Suprapubic skin (tissue), 4 donors: ENCODE measurements around the gene ACTR6. TPM values are rescaled to one million over a fixed set of nuclear protein-coding genes. Genes with fewer than 3 reads are reported as not detected.
A peak's percentile ranks its signal among the peaks of the same experiment; 100 is the strongest.

Experiments used
- DNase-seq, 2 donors: peaks; one replicate each; pipeline ENCODE4 v3.0.0-alpha.2; 2019; ENCODE audit warnings: low spot score in 2 of 2
- H3K27ac ChIP-seq: fragments of 200-600 bp; sonication (generic); one replicate; pipeline ENCODE4 v1.5.1; 2019
- H3K27me3 ChIP-seq: fragments of 200-600 bp; sonication (generic); one replicate; pipeline ENCODE4 v1.5.1; 2019
- H3K36me3 ChIP-seq: fragments of 200-600 bp; sonication (generic); one replicate; pipeline ENCODE4 v1.5.1; 2019
- H3K4me1 ChIP-seq: fragments of 200-600 bp; sonication (generic); one replicate; pipeline ENCODE4 v1.5.1; 2019
- H3K4me3 ChIP-seq: fragments of 200-600 bp; sonication (generic); one replicate; pipeline ENCODE4 v1.5.1; 2019; ENCODE audit warnings: mild to moderate bottlenecking
- H3K9me3 ChIP-seq: fragments of 200-600 bp; sonication (generic); one replicate; pipeline ENCODE4 v1.5.1; 2019
- CTCF ChIP-seq, 2 donors: fragments of 200-600 bp in 1 of 2; fragments of 450-650 bp in 1 of 2; sonication (generic) in 1 of 2; IDR thresholded peaks; one replicate each; pipeline ENCODE4 v1.5.1; 2016 to 2019; ENCODE audit warnings: antibody characterized with exemption in 2 of 2, mild to moderate bottlenecking in 1 of 2, moderate library complexity in 1 of 2
- EP300 ChIP-seq: sonication (generic); formaldehyde crosslinking; IDR thresholded peaks from one replicate; pipeline ENCODE4 v1.6.1; 2017; ENCODE audit warnings: antibody characterized with exemption
- POLR2A ChIP-seq, 2 donors: fragments of 450-650 bp; IDR thresholded peaks; one replicate each; pipeline ENCODE4 v1.6.1; 2017; ENCODE audit warnings: antibody characterized with exemption in 2 of 2, mild to moderate bottlenecking in 2 of 2, moderate library complexity in 2 of 2
- POLR2AphosphoS5 ChIP-seq, 3 donors: sonication (generic); formaldehyde crosslinking; IDR thresholded peaks; one replicate each; pipeline ENCODE4 v1.6.1; 2017; ENCODE audit warnings: antibody characterized with exemption in 3 of 3
- WGBS: methylation state at CpG from one replicate; pipeline ENCODE4 v1.1.5; 2018; 5-methylcytosine and 5-hydroxymethylcytosine counted together
- total RNA-seq, 4 donors: library from RNA; depleted of rRNA; stranded (reverse); fragments of >200 nt; gene quantifications; one replicate each; pipeline ENCODE4 v1.1.0, GENCODE V29; 2016

Gene ACTR6
- total RNA-seq, 4 donors from 2014 or later: 10.6 to 36.6 (median 11.7) TPM

DNA sequence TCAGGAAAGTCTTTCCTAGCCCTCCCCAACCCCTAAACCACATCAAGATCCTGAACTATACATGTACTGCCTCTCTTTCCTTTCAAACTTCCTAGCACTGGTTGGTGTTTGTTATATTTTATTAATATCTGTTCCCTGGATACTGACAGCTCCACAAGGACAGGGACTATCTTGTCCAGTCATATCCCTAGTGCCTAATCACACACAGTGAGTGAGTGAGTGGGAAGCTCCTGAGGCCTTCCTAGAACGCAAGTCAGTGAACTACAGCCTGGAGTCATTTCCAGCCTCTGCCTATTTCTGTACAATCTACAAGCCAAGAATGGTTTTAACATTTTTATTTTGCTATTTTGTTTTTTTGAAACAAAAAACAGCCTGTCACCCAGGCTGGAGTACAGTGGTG is 7.5 kb upstream of the ACTR6 start:
- Histone ChIP-seq H3K36me3 (no peaks in the 10 kb centered on the region), H3K4me1 (no peaks in the 10 kb centered on the region), H3K27me3 (no peaks in the 10 kb centered on the region), H3K9me3 (no peaks in the 10 kb centered on the region), H3K27ac (no peak overlapping the region), H3K4me3 (no peak overlapping the region)
- TF ChIP-seq POLR2AphosphoS5 (IDR thresholded peaks at IDR 0.05) (no peak), EP300 (no peak), CTCF (IDR thresholded peaks at IDR 0.05) (no peak), POLR2A (IDR thresholded peaks at IDR 0.05) (no peak)
- no peak for DNase-seq
- 88% methylated on average over 1 of the region's 1 CpG for WGBS

DNA sequence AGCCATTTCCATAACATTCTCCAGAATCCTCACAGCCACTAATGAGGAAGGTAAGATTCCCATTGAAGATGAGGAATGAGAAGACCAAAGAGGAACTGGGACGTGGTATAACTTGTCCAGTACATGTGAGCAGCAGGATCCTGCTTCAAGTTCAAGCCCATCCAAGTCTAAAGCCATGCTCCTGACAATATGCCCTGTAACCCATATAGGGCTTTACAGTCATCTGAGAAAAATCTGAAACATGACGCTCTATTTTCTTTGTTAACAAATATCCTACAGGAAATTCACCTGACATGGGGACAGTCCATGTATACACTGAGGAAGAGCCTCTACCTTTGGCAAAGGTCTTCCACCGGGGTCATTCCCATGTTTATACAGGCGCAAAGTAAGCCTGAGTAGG is 3.1 kb upstream of the ACTR6 start:
- H3K36me3 ChIP-seq: no peaks in the 10 kb centered on the region
- TF ChIP-seq CTCF (IDR thresholded peaks at IDR 0.05) (no peak), POLR2AphosphoS5 (IDR thresholded peaks at IDR 0.05) (no peak), POLR2A (IDR thresholded peaks at IDR 0.05) (no peak), EP300 (no peak)
- H3K9me3 ChIP-seq: no peaks in the 10 kb centered on the region
- no peak overlapping the region for H3K27ac ChIP-seq
- WGBS: 83% methylated on average over 4 of the region's 4 CpGs
- H3K4me3 ChIP-seq: no peak overlapping the region
- no peak for DNase-seq
- no peaks in the 10 kb centered on the region for H3K27me3 ChIP-seq
- H3K4me1 ChIP-seq: peaks cover 26% of the 10 kb centered on the region

DNA sequence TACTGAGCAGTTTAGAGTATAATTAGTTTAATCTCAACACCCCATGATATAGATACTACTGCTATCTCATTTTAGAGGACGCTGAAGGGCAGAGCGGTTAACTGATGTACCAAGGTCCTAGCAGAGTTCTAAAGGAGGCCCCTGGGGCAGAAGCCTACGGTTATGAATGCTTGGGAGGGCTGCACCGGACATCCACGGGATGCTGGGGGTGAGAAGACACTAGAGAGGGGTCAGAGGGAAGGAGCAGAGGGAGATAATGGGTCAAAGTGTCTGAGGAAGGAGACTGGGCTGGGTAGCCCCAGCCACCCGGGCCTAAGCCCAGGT is 1.6 kb upstream of the ACTR6 start:
- Histone ChIP-seq H3K4me3 (peak overlapping the region; percentile 73), H3K36me3 (no peaks in the 10 kb centered on the region), H3K4me1 (peaks cover 31% of the 10 kb centered on the region), H3K27me3 (no peaks in the 10 kb centered on the region), H3K27ac (no peak overlapping the region), H3K9me3 (no peaks in the 10 kb centered on the region)
- no peak for DNase-seq
- 53% methylated on average over 6 of the region's 6 CpGs for WGBS
- TF ChIP-seq POLR2AphosphoS5 (IDR thresholded peaks at IDR 0.05) (no peak), EP300 (no peak), POLR2A (IDR thresholded peaks at IDR 0.05) (no peak), CTCF (IDR thresholded peaks at IDR 0.05) (no peak)

GRCh38 chr12:100199347-100200149 is 1.1 kb upstream of the ACTR6 start:
- peak overlapping the region; percentile 26 for H3K27ac ChIP-seq
- TF ChIP-seq POLR2A (IDR thresholded peaks at IDR 0.05) (no peak), CTCF (IDR thresholded peaks at IDR 0.05) (no peak)
- H3K9me3 ChIP-seq: no peaks in the 10 kb centered on the region
- 4% methylated on average over 25 of the region's 79 CpGs for WGBS
- peak; percentile 86 to 90 for DNase-seq
- no peaks in the 10 kb centered on the region for H3K36me3 ChIP-seq
- H3K27me3 ChIP-seq: no peaks in the 10 kb centered on the region
- peak overlapping the region; percentile 73 for H3K4me3 ChIP-seq
- peaks cover 31% of the 10 kb centered on the region for H3K4me1 ChIP-seq

GRCh38 chr12:100201604-100202423 is 1.2 kb downstream of the ACTR6 start:
- Histone ChIP-seq H3K36me3 (peaks cover 10% of the 10 kb centered on the region), H3K9me3 (no peaks in the 10 kb centered on the region), H3K27me3 (no peaks in the 10 kb centered on the region), H3K27ac (no peak overlapping the region), H3K4me3 (peak overlapping the region; percentile 73), H3K4me1 (peaks cover 31% of the 10 kb centered on the region)
- no peak for TF ChIP-seq POLR2A (IDR thresholded peaks at IDR 0.05)
- TF ChIP-seq POLR2AphosphoS5 (IDR thresholded peaks at IDR 0.05): no peak
- TF ChIP-seq CTCF (IDR thresholded peaks at IDR 0.05): no peak
- no peak for TF ChIP-seq EP300
- DNase-seq: no peak
- WGBS: 83% methylated on average over 24 of the region's 24 CpGs
